ENCODE results near the gene PRRG1. TPM values are rescaled to one million over a fixed set of nuclear protein-coding genes. Genes with fewer than 3 reads are reported as not detected.
"Not testable (repeated sequence)": the region's sequence is repeated elsewhere in the genome, so short reads cannot be mapped to it uniquely, and the experiment has no call there.

The PRRG1 gene
- total RNA-seq, 4 donors from 2014 or later: 10.9 to 21.8 (median 18.2) TPM

DNA sequence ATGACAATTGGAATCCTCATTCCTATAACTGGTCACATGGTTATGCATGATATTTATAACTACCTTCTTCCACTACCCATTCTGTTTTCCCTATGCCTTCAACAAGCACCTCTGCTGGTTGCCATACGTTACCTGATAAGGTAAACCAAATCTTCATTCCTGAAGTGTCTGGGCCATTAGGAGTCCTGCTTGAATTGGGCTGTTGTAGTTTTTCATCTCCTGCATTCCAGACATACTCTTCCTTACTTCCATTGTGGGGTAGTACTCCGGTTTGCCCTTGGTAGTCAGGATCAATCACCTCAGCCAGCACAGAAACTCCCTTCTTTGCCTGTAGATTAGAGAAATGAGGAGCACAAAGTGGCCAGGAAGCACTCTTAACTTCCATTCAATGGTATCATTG lies 113.2 kb downstream of the PRRG1 start:
- TF ChIP-seq, protein P1, sequence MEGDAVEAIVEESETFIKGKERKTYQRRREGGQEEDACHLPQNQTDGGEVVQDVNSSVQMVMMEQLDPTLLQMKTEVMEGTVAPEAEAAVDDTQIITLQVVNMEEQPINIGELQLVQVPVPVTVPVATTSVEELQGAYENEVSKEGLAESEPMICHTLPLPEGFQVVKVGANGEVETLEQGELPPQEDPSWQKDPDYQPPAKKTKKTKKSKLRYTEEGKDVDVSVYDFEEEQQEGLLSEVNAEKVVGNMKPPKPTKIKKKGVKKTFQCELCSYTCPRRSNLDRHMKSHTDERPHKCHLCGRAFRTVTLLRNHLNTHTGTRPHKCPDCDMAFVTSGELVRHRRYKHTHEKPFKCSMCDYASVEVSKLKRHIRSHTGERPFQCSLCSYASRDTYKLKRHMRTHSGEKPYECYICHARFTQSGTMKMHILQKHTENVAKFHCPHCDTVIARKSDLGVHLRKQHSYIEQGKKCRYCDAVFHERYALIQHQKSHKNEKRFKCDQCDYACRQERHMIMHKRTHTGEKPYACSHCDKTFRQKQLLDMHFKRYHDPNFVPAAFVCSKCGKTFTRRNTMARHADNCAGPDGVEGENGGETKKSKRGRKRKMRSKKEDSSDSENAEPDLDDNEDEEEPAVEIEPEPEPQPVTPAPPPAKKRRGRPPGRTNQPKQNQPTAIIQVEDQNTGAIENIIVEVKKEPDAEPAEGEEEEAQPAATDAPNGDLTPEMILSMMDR (IDR thresholded peaks at IDR 0.05): no peak
- ATAC-seq (ENCODE audit: low FRiP score): no peak
- DNase-seq (ENCODE audit: low spot score): no peak

DNA sequence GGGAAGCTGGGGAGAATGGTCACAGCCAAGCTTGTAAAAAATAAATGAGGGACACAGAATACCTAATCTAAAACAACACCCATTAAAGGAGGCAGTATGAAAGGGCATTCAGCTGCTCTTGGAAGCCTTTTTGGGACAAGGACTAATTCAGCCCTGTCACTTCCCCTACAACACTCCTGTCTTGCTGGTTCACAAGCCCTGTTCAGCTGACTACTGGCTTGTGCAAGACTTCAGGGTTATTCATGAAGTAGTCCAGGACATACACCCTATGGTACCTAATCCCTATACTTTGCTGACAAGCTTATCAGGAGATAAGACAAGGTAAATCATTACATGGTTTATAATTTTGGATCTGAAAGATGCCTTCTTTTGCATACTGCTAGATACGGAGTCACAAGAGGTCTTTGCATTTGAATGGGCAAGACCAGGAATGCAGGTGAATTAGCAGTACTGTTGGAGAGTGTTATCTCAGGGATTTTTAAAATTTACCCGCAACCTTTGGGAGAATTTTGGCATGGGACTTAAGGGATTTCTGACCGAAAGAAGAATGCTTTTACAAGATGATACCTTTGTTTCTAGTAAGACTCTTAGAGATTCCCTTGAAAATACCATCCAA lies 119.1 kb downstream of the PRRG1 start:
- ATAC-seq (ENCODE audit: low FRiP score) (no peak), DNase-seq (ENCODE audit: low spot score) (no peak)
- TF ChIP-seq, protein P1 (IDR thresholded peaks at IDR 0.05): no peak

DNA sequence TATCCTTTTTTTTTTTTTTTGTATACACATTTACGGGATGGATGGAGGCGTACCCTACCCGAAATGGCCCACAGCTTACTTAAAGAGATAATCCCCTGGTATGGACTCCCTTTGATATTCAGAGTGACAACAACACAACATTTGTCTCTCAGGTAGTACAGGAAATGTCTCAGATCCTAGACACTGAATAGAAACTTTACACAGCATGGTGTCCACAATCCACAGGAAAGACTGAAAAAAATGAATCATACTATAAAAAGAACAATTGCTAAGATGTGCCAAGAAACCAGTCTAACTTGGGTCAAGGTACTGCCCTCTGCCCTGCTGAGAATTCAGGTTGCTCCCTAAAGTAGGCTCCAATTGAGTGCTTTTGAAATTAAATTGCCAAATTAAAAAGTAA lies 121.5 kb downstream of the PRRG1 start:
- TF ChIP-seq, protein P1 (IDR thresholded peaks at IDR 0.05): no peak
- DNase-seq (ENCODE audit: low spot score) (no peak), ATAC-seq (ENCODE audit: low FRiP score) (no peak)

DNA sequence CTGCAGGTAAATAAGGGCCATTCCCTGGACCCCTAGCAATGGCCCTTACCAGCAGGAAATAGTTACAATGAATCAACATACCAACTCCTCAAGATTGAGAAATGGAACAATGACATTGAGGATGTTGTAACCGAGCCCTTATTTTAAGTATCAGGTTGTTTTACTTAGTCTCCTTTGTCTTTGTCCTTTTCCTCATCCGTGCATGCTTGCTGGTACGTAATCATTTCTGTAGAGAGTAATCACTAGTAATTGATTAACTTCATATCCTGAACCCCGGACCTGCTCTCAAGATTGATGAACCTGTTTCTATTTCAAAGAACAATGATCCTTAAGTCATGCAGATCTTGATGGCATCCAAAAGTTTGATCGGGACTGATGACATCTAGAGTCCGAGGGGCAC lies 123.7 kb downstream of the PRRG1 start:
- DNase-seq (ENCODE audit: low spot score) (no peak), ATAC-seq (ENCODE audit: low FRiP score) (no peak)
- TF ChIP-seq, protein P1 (IDR thresholded peaks at IDR 0.05): no peak

DNA sequence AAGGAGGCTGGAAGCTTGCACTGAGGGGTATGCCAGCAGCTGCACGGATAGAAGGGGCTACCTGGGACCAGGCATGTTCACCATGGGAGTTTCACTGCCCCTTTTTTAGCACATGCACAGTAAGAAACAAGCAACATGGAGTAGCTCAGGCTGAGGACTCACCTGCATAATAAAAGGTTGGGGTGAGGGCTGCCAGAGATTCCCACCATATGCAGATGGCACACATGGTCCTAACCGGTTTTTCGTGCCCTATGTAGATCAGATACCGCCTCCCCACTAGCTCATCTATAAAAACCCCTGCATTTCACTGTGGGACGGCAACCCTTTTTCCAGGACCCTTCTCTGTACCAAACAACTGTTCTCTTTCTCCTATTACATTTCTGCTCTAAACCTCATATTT lies 125.3 kb downstream of the PRRG1 start:
- TF ChIP-seq, protein P1 (IDR thresholded peaks at IDR 0.05): no peak
- ATAC-seq (ENCODE audit: low FRiP score) (no peak), DNase-seq (ENCODE audit: low spot score) (no peak)

GRCh38 chrX:37476571-37477170 lies 127.5 kb downstream of the PRRG1 start:
- TF ChIP-seq, protein P1 (IDR thresholded peaks at IDR 0.05): no peak
- ATAC-seq (ENCODE audit: low FRiP score): no peak
- no peak for DNase-seq (ENCODE audit: low spot score)

DNA sequence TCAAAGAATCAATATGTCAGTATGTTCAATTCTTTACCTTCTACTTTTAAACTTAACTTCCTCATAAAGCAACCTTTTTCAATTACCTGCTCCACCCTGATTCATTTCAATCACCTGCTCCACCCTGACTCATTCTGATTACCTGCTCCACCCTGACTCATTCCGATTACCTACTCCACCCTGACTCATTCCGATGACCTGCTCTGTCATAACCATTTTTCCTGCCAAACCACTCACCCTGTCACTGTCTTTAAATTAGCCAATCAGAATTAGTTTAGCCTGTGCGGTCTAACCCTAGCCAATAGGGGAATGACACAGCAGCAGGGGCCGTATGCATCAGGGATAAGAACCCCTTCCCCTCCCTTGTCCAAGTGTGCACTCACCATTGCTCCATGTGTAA lies 135.2 kb downstream of the PRRG1 start:
- not testable (repeated sequence) for DNase-seq (ENCODE audit: low spot score); ATAC-seq (ENCODE audit: low FRiP score)

Data from omental fat pad (tissue), 4 donors.